ENCODE data around the gene RAB14. TPM values are rescaled to one million over a fixed set of nuclear protein-coding genes. Genes with fewer than 3 reads are reported as not detected.

The RAB14 gene
- total and polyA plus RNA-seq, 2 experiments from 2014 or later: 22.8 to 31.0 TPM

DNA sequence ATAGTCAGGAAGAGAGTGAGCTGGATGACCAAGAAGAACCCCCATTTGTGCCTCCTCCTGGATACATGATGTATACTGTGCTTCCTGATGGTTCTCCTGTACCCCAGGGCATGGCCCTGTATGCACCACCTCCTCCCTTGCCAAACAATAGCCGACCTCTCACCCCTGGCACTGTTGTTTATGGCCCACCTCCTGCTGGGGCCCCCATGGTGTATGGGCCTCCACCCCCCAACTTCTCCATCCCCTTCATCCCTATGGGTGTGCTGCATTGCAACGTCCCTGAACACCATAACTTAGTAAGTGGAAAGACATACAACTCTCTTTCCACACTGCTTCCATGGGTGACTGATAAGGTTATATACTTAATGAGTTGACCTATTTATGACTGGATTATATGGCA is 51.5 kb downstream of the RAB14 start (continued):
- TF ChIP-seq, protein P1, sequence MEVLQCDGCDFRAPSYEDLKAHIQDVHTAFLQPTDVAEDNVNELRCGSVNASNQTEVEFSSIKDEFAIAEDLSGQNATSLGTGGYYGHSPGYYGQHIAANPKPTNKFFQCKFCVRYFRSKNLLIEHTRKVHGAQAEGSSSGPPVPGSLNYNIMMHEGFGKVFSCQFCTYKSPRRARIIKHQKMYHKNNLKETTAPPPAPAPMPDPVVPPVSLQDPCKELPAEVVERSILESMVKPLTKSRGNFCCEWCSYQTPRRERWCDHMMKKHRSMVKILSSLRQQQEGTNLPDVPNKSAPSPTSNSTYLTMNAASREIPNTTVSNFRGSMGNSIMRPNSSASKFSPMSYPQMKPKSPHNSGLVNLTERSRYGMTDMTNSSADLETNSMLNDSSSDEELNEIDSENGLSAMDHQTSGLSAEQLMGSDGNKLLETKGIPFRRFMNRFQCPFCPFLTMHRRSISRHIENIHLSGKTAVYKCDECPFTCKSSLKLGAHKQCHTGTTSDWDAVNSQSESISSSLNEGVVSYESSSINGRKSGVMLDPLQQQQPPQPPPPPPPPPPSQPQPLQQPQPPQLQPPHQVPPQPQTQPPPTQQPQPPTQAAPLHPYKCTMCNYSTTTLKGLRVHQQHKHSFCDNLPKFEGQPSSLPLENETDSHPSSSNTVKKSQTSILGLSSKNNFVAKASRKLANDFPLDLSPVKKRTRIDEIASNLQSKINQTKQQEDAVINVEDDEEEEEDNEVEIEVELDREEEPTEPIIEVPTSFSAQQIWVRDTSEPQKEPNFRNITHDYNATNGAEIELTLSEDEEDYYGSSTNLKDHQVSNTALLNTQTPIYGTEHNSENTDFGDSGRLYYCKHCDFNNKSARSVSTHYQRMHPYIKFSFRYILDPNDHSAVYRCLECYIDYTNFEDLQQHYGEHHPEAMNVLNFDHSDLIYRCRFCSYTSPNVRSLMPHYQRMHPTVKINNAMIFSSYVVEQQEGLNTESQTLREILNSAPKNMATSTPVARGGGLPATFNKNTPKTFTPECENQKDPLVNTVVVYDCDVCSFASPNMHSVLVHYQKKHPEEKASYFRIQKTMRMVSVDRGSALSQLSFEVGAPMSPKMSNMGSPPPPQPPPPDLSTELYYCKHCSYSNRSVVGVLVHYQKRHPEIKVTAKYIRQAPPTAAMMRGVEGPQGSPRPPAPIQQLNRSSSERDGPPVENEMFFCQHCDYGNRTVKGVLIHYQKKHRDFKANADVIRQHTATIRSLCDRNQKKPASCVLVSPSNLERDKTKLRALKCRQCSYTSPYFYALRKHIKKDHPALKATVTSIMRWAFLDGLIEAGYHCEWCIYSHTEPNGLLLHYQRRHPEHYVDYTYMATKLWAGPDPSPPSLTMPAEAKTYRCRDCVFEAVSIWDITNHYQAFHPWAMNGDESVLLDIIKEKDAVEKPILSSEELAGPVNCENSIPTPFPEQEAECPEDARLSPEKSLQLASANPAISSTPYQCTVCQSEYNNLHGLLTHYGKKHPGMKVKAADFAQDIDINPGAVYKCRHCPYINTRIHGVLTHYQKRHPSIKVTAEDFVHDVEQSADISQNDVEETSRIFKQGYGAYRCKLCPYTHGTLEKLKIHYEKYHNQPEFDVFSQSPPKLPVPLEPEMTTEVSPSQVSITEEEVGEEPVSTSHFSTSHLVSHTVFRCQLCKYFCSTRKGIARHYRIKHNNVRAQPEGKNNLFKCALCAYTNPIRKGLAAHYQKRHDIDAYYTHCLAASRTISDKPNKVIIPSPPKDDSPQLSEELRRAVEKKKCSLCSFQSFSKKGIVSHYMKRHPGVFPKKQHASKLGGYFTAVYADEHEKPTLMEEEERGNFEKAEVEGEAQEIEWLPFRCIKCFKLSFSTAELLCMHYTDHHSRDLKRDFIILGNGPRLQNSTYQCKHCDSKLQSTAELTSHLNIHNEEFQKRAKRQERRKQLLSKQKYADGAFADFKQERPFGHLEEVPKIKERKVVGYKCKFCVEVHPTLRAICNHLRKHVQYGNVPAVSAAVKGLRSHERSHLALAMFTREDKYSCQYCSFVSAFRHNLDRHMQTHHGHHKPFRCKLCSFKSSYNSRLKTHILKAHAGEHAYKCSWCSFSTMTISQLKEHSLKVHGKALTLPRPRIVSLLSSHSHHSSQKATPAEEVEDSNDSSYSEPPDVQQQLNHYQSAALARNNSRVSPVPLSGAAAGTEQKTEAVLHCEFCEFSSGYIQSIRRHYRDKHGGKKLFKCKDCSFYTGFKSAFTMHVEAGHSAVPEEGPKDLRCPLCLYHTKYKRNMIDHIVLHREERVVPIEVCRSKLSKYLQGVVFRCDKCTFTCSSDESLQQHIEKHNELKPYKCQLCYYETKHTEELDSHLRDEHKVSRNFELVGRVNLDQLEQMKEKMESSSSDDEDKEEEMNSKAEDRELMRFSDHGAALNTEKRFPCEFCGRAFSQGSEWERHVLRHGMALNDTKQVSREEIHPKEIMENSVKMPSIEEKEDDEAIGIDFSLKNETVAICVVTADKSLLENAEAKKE (CRISPR knock-in tag; IDR thresholded peaks at IDR 0.05): no peak
- no peak for TF ChIP-seq CREB1 (CRISPR knock-in tag; IDR thresholded peaks at IDR 0.05; ENCODE audit: low read depth)
- TF ChIP-seq, protein P2, sequence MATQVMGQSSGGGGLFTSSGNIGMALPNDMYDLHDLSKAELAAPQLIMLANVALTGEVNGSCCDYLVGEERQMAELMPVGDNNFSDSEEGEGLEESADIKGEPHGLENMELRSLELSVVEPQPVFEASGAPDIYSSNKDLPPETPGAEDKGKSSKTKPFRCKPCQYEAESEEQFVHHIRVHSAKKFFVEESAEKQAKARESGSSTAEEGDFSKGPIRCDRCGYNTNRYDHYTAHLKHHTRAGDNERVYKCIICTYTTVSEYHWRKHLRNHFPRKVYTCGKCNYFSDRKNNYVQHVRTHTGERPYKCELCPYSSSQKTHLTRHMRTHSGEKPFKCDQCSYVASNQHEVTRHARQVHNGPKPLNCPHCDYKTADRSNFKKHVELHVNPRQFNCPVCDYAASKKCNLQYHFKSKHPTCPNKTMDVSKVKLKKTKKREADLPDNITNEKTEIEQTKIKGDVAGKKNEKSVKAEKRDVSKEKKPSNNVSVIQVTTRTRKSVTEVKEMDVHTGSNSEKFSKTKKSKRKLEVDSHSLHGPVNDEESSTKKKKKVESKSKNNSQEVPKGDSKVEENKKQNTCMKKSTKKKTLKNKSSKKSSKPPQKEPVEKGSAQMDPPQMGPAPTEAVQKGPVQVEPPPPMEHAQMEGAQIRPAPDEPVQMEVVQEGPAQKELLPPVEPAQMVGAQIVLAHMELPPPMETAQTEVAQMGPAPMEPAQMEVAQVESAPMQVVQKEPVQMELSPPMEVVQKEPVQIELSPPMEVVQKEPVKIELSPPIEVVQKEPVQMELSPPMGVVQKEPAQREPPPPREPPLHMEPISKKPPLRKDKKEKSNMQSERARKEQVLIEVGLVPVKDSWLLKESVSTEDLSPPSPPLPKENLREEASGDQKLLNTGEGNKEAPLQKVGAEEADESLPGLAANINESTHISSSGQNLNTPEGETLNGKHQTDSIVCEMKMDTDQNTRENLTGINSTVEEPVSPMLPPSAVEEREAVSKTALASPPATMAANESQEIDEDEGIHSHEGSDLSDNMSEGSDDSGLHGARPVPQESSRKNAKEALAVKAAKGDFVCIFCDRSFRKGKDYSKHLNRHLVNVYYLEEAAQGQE (IDR thresholded peaks at IDR 0.05; ENCODE audit: unreplicated experiment): no peak
- TF ChIP-seq STAT1 (IDR thresholded peaks at IDR 0.05; ENCODE audit: unreplicated experiment): no peak

DNA sequence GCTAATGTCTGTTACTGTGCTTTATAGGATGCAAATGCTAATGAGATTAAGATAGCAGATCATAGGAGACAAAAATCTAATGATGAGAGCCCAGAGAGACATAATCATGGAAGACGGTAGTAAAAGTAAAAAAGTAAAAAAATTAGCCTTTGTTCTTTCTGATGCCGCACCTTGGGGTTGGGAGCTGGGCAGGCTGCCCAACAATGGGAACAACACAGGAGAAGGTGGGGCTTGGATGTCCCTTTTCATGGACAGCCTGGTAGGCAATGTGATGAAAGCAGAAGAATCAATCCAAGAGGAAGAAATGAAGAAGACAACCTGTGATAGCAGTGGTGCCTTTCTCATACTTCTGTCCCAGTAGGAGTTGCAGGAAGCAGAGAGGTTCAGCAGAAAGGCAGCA is 57.2 kb downstream of the RAB14 start:
- no peaks in the 10 kb centered on the region for H3K9me3 Mint-ChIP-seq
- Histone ChIP-seq H3K79me2 (replicated peaks; ENCODE audit: insufficient read depth) (no peaks in the 10 kb centered on the region), H3K36me3 (ENCODE audit: insufficient read depth) (peaks cover 6% of the 10 kb centered on the region; the same call in 1 of the 2 replicates), H3K27me3 (ENCODE audit: insufficient read depth) (no peaks in the 10 kb centered on the region), H4K20me1 (replicated peaks; ENCODE audit: insufficient read depth) (no peaks in the 10 kb centered on the region), H3K4me3 (no peak overlapping the region), H3K4me1 (ENCODE audit: insufficient read depth) (peaks cover 12% of the 10 kb centered on the region; the same call in 1 of the 2 replicates), H2AFZ (no peak overlapping the region), H3K4me2 (no peak overlapping the region), H3K27ac (ENCODE audit: low read depth) (no peak overlapping the region), H3F3A (replicated peaks; ENCODE audit: low read depth) (no peaks in the 10 kb centered on the region), H3K9me2 (ENCODE audit: insufficient read depth) (no peaks in the 10 kb centered on the region)
- peaks cover 12% of the 10 kb centered on the region for H3K4me1 Mint-ChIP-seq
- TF ChIP-seq CREB1 (CRISPR knock-in tag; IDR thresholded peaks at IDR 0.05; ENCODE audit: low read depth): no peak
- no peak for TF ChIP-seq ZNF114 (CRISPR knock-in tag; IDR thresholded peaks at IDR 0.05)
- TF ChIP-seq, protein P2 (IDR thresholded peaks at IDR 0.05; ENCODE audit: unreplicated experiment): no peak
- no peak for TF ChIP-seq POLR2AphosphoS5 (IDR thresholded peaks at IDR 0.05; ENCODE audit: low read depth)
- TF ChIP-seq, protein P3, sequence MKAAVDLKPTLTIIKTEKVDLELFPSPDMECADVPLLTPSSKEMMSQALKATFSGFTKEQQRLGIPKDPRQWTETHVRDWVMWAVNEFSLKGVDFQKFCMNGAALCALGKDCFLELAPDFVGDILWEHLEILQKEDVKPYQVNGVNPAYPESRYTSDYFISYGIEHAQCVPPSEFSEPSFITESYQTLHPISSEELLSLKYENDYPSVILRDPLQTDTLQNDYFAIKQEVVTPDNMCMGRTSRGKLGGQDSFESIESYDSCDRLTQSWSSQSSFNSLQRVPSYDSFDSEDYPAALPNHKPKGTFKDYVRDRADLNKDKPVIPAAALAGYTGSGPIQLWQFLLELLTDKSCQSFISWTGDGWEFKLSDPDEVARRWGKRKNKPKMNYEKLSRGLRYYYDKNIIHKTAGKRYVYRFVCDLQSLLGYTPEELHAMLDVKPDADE (IDR thresholded peaks at IDR 0.05): no peak
- no peak for TF ChIP-seq JUNB (IDR thresholded peaks at IDR 0.05; ENCODE audit: unreplicated experiment)
- TF ChIP-seq NANOG (IDR thresholded peaks at IDR 0.05; ENCODE audit: borderline replicate concordance): no peak
- TF ChIP-seq EZH2 (IDR thresholded peaks at IDR 0.05; ENCODE audit: low read depth, unreplicated experiment): no peak
- ATAC-seq: no peak
- no peaks in the 10 kb centered on the region for H3K27me3 Mint-ChIP-seq (ENCODE audit: insufficient read depth, low read depth, poor library complexity)
- H3K27ac Mint-ChIP-seq: no peak overlapping the region
- no peak for DNase-seq (ENCODE audit: low spot score)
- peaks cover 29% of the 10 kb centered on the region for H3K36me3 Mint-ChIP-seq (ENCODE audit: low read depth)
- no peak overlapping the region for H3K4me3 Mint-ChIP-seq
